ENCODE measurements around the gene ZNF282.

The ZNF282 gene

DNA sequence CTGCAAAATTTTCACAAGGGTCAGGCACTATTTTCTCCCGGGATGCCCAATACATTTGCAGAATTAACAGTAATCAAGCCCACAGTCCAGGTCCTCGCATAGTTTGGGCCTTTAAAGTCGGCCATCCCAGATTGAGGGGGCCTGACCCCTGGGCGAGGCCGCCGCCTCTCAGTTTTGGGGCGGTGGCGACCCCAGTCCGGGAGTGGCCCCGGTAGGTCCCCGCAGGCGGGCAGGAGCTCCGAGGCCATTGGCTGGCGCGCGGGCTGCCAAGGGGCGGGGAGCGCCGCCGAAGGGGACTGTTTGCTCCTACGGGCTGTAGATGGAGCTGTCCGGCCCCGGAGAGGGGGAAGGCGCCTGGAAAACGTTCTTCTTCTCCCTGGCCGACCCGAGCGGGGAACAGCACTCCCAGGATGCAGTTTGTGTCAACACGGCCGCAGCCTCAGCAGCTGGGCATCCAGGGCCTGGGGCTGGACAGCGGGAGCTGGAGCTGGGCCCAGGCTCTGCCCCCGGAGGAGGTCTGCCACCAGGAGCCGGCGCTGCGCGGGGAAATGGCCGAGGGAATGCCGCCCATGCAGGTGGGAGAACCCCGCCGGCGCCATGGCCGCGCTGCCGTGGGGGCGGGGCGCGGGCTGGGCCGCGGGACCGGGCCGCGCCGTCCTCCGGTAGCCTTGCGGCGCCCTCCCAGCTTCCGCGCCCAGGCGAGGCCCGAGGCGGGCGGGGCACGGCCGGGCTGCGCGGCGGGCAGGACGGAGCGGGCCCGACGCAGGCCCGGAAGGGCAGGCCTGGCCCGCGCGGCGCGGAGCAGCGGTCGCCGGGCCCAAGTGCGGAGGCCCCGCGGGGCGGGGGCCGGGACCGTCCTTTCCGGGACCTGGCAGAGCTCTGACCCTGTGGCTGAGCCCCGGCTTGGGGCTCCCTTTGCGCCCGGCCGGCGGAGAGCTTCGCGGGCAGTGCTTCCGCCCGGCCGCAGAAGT lies at the start of gene ZNF282:
Gene ZNF282 (plus strand): TSS at position 367 of the 971 bp plus-strand sequence. CDS start 44 bp downstream, at position 411.
- peak; percentile 20 to 51 for DNase-seq (ENCODE audit: low read depth in 2 of 2, low spot score in 1 of 2)

- DNase-seq (ENCODE audit: low read depth in 2 of 2, low spot score in 1 of 2) = peak; percentile 56 to 62
Measured at GRCh38 chr7:149147072-149147751, 48.1 kb upstream of the ZNF282 start, which contains the start of gene ZNF398. Gene ZNF398, plus strand, starts transcription at chr7:149147453. Its CDS starts 290 bp downstream, at chr7:149147743.

- peak; percentile 30 to 33 for DNase-seq (ENCODE audit: low read depth in 2 of 2, low spot score in 1 of 2)
Measured at GRCh38 chr7:149147752-149148653, 47.3 kb upstream of the ZNF282 start.

DNA sequence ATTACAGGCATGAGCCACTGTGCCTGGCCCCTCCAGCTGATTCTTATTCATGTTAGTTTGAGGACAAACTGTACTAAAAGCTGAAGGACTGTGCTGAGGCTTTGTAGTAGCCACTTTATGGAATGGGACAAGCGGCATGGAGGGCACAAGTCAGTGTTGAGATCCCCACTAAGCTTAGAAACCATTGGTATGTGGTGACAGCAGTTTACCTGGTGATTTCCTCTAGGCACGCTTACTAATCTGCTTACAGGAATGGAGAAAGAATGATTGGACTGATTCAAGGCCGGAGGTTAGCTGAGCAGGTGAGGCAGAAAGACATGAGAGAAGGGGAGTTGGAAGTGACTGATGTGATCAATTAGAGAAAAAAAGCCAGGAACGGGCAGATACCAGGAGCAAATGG lies 44.4 kb upstream of the ZNF282 start:
- no peak for DNase-seq (ENCODE audit: low read depth in 2 of 2, low spot score in 1 of 2)

DNA sequence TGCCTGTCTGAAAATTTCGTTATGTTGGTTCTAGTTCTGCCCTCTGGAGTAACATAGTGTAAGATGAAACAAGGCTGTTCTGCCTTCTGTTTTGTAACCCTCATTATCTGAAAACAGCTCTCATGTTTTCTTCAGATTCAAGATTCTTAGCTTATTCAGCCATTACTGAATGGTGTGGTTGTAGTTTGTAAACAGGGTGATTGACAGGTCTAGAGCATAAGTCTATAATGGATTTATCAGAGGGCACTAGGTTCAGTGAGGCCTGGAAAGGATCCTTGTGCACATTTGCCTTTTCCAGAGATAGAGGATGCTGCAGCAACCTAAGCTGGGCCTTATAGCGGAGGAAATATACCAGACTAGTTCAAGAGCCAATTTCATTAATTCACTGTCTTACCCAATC lies 42.0 kb upstream of the ZNF282 start:
- DNase-seq (ENCODE audit: low read depth in 2 of 2, low spot score in 1 of 2) = no peak

DNA sequence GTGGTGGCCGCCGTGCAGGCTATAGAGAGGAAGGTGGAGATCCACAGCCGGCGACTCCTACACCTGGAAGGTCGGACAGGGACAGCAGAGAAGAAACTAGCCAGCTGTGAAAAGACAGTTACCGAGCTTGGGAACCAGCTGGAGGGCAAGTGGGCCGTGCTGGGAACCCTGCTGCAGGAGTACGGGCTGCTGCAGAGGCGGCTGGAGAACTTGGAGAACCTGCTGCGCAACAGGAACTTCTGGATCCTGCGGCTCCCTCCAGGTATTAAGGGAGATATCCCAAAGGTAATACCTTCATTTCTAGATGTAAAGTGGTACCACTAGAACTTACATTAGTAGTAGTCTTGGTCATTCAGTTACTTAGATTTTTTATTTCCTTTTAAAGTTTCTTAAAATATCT lies 41.3 kb upstream of the ZNF282 start:
- no peak for DNase-seq (ENCODE audit: low read depth in 2 of 2, low spot score in 1 of 2)

DNA sequence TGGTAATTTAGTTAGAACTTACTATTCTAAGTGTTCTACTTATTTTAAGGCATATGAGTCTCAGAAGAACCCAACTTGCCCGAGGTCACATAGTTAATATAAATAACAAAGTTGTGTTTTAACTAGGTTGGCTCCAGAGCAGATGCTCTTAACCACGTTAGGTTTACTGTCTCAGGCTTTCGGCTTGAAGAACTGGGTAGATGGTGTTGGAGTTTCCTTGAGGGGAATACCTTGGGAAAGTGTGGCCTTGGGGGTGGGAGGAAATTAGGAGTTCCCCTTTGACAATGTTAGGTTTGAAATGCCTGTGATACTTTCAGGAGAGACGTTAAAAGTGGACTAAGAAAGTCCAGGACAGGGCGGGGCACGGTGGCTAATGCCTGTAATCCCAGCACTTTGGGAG lies 38.4 kb upstream of the ZNF282 start:
- no peak for DNase-seq (ENCODE audit: low read depth in 2 of 2, low spot score in 1 of 2)

DNA sequence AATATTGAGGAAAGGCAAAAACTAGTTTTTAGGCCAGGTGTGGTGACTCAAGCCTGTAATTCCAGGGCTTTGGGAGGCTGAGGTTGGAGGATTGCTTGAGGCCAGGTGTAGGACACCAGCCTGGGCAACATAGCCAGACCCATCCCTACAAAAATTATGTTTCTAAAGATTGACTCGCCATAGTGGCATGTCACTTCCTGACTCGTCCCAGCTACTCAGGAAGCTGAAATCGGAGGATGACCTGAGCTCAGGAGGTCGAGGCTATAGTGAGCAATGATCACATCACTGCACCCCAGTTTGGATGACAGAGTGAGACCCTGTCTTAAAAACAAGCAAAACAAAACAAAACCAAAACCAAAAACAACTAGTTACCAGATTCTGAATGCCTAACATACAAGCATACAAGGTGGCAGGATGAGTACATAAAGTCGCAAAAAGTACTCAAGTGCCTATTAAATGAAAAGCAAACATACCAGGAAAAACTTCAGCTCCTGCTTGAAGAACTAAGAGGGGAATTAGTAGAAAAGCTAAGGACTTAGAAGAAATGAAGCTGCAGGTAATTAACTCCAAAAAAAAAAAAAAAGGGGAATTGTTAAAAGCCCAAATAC lies 34.0 kb upstream of the ZNF282 start:
- no peak for DNase-seq (ENCODE audit: low read depth in 2 of 2, low spot score in 1 of 2)

GRCh38 chr7:149166142-149166541 lies 29.2 kb upstream of the ZNF282 start:
- DNase-seq (ENCODE audit: low read depth in 2 of 2, low spot score in 1 of 2) = no peak

DNA sequence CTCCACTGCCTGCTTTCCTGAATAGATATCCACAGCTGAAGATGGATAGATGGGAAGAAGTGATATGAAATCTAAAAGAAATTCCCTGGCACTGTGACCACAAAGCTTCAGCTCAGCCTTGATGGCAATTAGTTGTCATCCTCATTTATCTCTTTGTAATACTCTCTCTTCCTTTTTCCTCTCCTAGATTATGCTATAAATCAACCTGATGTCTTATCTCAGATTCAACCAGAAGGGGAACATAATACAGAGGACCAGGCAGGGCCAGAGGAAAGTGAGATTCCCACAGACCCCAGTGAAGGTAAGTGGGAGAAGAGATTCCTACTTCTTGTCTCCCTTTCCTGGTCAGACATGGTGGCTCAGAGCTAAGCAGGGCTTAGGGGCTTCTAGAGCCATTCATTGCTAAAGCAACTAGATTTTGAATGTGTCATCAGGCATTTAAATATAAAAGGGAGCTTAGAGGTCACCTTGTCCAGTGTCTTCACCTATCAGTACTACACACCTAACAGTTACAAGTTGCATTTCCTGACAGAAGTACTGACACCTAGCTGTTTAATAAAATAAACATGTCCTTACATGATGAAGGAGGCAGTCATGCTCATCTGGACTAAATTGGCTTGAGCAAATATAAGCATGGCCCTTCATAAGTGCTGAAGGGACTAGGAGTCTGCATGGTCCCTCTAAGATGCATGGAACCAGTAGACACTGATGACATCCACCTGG lies 28.6 kb upstream of the ZNF282 start:
- no peak for DNase-seq (ENCODE audit: low read depth in 2 of 2, low spot score in 1 of 2)

GRCh38 chr7:149171892-149172533 lies 23.3 kb upstream of the ZNF282 start:
- no peak for DNase-seq (ENCODE audit: low read depth in 2 of 2, low spot score in 1 of 2)

DNA sequence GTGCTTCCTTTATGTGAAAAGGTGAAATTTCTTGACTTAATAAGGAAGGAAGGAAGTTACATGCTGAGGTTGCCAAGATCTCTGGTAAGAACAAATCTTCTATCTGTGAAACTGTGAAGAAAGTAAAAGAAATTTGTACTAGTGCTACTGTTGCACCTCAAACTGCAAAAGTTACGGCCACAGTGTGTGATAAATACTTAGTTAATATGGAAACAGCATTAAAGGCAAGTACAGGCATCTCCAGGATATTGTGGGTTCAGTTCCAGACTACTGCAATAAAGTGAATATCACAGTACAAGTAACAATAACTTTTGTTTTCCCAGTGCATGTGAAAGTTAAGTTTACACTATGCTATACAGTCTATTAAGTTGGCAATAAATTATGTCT lies 22.8 kb upstream of the ZNF282 start:
- DNase-seq (ENCODE audit: low read depth in 2 of 2, low spot score in 1 of 2) = no peak

- DNase-seq (ENCODE audit: low read depth in 2 of 2, low spot score in 1 of 2) = no peak
Measured at GRCh38 chr7:149175150-149175549, 20.2 kb upstream of the ZNF282 start.

DNA sequence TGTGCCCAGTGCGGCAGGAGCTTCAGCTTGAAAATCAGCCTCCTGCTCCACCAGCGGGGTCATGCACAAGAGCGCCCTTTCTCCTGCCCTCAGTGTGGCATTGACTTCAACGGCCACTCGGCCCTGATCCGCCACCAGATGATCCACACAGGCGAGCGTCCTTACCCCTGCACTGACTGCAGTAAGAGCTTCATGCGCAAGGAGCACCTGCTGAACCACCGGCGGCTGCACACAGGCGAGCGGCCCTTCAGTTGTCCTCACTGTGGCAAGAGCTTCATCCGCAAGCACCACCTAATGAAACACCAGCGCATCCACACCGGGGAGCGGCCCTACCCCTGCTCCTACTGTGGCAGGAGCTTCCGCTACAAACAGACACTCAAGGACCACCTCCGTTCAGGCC lies 16.1 kb upstream of the ZNF282 start:
- DNase-seq (ENCODE audit: low read depth in 2 of 2, low spot score in 1 of 2) = no peak

GRCh38 chr7:149180722-149181449 lies 14.5 kb upstream of the ZNF282 start:
- DNase-seq (ENCODE audit: low read depth in 2 of 2, low spot score in 1 of 2) = no peak

DNA sequence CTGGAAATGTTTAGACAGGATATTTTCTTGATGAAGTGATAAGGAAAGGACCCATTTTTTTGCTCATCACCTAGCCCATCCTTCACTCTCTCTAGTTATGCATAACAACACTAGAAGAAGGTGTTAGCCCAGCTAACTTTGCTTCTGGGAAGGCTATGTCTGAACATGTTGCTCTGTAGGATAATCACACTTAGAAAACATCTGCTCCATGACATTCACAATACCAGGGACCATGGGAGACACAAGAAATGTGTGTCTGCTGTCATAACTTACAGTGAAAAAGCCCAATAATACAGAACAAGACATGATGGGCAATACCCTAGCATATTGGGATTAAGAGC lies 13.9 kb upstream of the ZNF282 start:
- no peak for DNase-seq (ENCODE audit: low read depth in 2 of 2, low spot score in 1 of 2)

DNA sequence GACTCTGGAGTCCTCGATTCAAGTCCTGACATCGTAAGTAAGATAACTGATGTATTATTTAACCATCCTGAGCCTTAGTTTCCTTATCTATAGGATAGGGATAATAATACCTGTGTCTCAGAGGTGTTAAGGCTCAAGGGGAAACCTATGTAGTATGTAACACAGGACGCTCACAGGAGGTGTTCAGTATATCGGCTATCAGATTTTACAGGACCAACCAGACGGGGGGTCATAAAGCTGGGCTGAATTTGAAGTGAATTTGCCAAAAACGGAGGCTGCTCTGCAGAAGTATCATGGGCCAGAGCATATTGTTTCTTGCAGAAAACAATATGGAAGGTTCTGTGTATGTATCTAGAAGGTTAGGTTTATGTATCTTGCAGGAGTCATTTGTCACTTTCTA lies 11.1 kb upstream of the ZNF282 start:
- no peak for DNase-seq (ENCODE audit: low read depth in 2 of 2, low spot score in 1 of 2)

GRCh38 chr7:149188213-149188612 lies 7.1 kb upstream of the ZNF282 start:
- no peak for DNase-seq (ENCODE audit: low read depth in 2 of 2, low spot score in 1 of 2)

GRCh38 chr7:149188637-149189259 lies 6.6 kb upstream of the ZNF282 start:
- DNase-seq (ENCODE audit: low read depth in 2 of 2, low spot score in 1 of 2) = no peak

All from stimulated activated CD8-positive, alpha-beta memory T cell treated with anti-CD3 and anti-CD28 coated beads, Interleukin-4, amount 100 ng/mL, for 1 hour (primary cell).